Occipital lobe (tissue), 2 donors: Measurements from ENCODE around the gene TMEM132D. TPM values are rescaled to one million over a fixed set of nuclear protein-coding genes. Genes with fewer than 3 reads are reported as not detected.

Experiments
- DNase-seq: peaks from one replicate; lab custom pipeline; 2025; lab: John Stamatoyannopoulos, UW
- total RNA-seq: library from RNA; depleted of rRNA; stranded (reverse); fragments of >200 nt; gene quantifications from one replicate; pipeline ENCODE4 v1.2.3, GENCODE V29; 2014

Gene TMEM132D
- total RNA-seq, 1 donor from 2014 or later, result 4.4 TPM

DNA sequence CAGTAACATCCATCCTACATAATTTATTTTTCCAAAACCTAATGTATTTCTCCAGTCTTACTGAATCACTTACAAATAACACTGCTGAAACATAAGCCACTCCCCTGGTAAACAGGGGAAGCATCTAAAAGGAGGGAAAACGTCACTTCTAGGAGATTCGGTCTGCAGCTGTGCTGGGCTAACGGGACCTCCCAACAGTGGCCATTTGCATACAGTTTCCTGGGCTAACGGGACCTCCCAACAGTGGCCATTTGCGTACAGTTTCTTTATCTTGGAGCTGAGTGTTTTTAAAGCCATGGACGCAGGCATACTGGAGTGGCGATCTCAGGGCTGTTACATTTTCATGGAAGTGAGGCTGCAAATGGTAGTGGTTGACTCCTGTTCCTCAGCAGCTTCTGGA is 242.9 kb downstream of the TMEM132D start:
- DNase-seq, result no peak

DNA sequence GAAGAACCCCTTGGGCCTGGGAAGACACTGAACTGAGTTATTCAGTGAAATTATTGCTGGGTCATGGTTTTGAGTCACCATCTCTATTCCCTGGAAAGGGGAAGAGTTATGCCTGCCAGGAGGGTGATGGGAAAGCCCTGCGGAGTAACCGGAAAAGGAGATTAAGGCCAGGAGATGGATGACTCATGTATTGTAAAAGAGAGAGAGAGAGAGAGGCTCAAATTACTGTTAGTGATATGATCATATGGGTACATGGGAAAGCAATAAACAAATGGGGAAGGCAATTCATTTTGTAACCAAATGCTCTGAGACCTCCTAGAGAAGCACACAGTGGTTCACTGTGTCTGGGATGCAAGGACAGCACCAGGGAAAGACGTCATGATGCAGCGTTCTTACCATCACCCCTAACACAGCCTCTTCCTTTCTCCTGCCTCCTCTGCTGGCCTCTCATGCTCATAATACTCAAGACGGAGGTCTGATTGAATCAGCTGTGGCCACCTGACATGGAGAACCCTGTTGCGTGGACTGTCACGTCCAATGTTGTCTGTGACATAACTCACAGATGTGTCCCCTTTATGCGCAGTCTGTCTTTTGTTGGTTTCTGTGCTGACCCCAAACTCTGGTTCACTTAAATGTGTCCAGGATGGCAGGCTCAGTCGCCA is 243.7 kb downstream of the TMEM132D start:
- no peak for DNase-seq

GRCh38 chr12:129657179-129657578 is 246.6 kb downstream of the TMEM132D start:
- no peak for DNase-seq

DNA sequence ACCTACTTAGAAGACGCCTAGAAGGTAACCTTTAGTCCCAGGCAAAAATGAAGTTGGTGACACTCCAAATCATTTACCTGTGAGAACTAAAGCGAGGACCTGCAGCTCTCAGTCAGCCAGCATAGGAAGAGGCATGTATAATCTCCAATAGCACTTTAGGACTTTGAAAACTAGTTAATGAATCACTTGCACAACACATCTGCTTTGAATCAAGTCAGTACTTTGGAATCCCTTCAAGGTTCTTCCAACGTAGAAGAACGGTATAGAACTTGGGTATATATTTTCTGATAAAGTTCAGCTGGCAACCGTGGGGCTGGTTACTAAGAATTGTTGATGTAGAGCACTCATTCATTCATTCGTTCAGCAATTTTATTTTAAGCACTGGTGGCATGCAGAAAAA is 251.9 kb downstream of the TMEM132D start:
- DNase-seq, result no peak

- DNase-seq, result no peak
Observed at GRCh38 chr12:129641926-129642325, 261.9 kb downstream of the TMEM132D start.

GRCh38 chr12:129635021-129635685 is 268.7 kb downstream of the TMEM132D start:
- DNase-seq, result no peak

DNA sequence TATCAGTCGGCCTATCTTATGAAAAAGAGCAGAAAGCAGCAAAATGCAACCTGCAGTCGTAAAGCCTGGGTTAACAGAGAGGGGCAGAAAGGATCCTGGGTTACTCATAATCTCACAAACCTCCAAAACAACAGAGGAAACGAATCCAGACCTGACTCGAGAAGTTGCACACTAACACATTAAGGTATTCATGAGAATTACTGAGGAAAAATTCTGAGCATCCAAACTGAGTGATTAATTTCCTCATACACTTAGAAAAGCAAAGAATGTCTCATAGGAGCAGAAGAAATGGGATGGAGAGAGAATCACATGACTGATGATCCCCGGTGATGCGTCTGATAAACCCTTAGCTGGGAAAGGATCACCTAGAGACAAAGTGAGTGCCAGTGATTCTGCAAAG is 272.5 kb downstream of the TMEM132D start:
- no peak for DNase-seq

GRCh38 chr12:129629901-129630300 is 273.9 kb downstream of the TMEM132D start:
- DNase-seq, result no peak

DNA sequence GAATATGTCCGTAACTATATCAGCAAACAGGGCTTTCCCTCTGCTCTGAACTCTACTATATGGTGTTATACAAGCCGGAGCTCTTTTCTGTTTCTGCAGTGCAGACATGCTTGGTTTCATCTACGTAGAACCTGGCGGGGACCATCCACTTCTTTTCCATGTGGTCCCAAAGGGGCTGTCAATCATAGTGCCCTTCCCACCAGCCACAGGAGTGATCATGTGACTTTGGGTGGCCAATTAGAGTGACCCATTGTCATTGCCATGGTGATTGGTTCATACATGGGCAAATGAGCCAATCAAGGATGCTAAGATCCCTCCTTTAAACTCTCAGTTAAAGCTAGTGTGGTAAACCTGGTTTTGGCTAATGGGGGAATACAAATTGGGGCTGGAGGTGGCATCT is 281.3 kb downstream of the TMEM132D start:
- DNase-seq, result no peak

GRCh38 chr12:129619271-129619670 is 284.6 kb downstream of the TMEM132D start:
- no peak for DNase-seq

- DNase-seq, result no peak
Observed at GRCh38 chr12:129617849-129618248, 286.0 kb downstream of the TMEM132D start.

- no peak for DNase-seq
Observed at GRCh38 chr12:129615001-129615400, 288.8 kb downstream of the TMEM132D start.

- DNase-seq, result no peak
Observed at GRCh38 chr12:129614221-129614885, 289.5 kb downstream of the TMEM132D start.

- DNase-seq, result no peak
Observed at GRCh38 chr12:129613314-129613713, 290.5 kb downstream of the TMEM132D start.

DNA sequence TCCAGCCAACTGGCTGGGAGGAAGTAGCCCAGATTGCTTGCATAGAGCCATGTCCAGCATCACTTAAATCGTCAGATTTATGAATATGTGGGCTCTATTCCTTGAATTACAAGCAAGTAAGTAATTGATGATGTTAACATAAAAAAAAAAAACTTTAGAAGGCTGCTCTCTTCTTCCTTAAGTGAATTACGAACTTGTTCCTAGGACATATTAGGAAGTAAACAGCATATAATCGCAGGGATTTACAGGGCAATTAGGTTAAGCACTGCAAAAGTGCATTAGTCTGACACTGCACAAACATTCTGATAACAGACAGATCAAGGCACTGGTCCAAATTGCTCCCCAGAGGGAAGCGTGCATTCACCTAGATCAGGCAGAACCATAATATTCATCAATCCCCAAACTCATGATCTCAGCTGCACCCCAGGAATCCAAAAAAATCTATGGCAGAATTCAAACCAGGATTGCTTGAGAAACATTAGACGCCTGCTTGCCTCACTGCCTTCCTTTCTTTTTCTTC is 293.2 kb downstream of the TMEM132D start:
- DNase-seq, result no peak

DNA sequence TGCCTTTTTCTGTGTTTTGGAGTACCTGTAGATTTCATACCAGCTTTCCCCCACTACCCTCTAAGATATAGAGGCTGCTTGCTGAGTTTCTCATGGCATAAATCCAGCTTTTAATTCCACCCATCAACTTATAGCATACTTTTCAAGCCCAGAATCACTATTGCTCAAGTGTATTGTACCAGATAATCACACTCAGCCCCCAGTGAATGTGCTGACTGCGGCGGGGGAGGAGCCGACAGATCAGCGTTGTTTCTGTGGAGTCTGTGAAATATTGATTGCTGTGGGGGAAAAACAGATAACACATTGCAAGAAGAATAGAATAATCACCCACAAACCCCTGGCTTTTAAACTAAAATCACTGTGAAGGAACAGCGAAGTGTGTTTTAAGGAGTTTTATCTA is 296.1 kb downstream of the TMEM132D start:
- no peak for DNase-seq

DNA sequence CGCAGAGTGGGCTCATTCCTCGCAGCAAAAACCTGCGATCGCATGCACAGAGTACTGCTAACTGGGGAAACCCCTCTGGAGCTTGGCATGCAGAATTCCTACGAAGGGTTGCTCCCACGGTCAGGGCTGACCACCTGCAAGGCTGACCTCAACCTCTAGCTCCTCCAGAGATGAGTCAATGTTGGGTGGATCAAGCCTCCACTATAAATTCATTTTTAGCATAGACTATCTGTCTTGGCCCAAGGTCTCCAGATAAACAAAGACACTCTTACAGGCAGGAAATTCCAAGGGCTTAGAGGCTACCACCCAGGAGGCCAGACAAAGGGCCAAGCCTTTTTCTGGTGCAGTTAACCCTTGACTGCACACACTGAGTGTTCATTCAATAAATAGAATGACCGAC is 296.5 kb downstream of the TMEM132D start:
- no peak for DNase-seq

GRCh38 chr12:129606239-129606638 is 297.6 kb downstream of the TMEM132D start:
- no peak for DNase-seq

- DNase-seq, result no peak
Observed at GRCh38 chr12:129605666-129606065, 298.2 kb downstream of the TMEM132D start.

GRCh38 chr12:129604506-129604905 is 299.3 kb downstream of the TMEM132D start:
- no peak for DNase-seq

DNA sequence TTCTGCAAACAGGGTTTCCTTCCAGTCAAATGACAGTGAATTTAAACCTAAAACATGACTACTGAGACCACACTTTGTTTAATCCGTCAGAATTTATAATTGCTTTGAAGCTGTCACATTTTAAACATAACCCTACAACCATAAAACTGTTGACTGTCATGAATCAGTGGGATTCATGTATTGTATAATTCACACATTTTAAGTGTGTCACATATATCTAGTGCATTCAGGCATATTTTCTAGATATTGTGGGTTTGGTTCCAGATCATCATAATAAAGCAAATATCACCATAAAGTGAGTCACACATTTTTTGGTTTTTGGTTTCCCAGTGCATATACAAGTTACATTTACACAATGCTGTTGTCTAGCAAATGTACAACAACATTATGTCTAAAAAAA is 304.4 kb downstream of the TMEM132D start:
- DNase-seq, result no peak

DNA sequence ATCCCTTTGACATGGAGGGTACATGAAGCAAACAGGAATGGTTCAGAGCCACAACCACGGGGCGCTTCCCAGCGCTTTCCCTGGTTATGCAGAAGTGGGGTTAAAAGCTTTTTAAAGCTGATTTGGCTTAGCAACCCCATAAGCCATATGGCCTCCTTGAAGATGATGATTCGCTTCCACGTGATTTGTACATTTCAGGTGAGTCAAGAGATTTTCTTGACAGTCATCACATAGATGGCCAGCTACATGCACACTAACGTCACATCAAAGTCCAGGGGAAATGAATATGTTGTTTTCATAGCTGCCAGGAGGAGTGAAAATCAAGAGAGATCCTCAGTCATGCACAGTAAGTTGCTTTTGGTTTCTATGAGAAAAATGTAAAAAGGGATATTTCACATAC is 309.7 kb downstream of the TMEM132D start:
- no peak for DNase-seq

DNA sequence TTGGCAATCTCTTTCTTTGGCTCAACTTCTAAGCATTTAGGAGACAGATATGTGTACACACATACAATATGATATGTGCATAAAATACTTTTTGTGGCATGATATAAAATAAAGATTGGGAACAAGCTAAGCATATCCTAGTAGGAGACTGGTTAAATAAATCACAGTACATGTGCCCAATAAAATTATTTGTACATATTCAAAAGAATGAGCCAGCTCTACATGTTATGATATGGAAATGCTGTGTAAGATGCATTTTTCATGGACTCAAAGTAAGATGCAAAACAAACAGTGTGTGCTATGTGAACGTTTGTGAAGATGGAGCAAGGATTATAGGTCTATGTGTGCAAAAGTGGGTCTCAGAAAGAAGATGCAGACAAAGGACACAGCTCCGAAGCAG is 311.4 kb downstream of the TMEM132D start:
- no peak for DNase-seq
